ENCODE results near the gene SLC30A2.
A peak's percentile ranks its signal among the peaks of the same experiment; 100 is the strongest.

Gene SLC30A2

DNA sequence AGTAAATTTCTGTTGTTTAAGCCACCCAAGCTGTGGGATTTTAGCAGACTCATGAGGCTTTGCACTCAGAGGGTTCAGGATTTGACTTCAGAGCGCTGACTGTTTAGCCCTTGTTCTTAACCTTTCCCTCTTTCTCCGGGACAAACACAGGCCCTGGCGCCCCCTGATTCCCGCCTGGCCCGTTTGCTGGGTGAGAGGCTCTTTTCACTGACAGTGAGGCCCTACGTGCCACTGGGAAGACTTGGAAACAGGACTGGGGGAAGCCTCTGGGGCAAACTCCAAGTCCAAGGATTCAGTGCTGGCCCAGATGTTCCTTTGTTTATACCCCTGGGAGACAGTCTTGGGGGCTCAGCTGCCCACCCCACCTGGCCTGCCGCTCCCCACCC lies 33.3 kb upstream of the SLC30A2 start:
- TF ChIP-seq, protein P1, sequence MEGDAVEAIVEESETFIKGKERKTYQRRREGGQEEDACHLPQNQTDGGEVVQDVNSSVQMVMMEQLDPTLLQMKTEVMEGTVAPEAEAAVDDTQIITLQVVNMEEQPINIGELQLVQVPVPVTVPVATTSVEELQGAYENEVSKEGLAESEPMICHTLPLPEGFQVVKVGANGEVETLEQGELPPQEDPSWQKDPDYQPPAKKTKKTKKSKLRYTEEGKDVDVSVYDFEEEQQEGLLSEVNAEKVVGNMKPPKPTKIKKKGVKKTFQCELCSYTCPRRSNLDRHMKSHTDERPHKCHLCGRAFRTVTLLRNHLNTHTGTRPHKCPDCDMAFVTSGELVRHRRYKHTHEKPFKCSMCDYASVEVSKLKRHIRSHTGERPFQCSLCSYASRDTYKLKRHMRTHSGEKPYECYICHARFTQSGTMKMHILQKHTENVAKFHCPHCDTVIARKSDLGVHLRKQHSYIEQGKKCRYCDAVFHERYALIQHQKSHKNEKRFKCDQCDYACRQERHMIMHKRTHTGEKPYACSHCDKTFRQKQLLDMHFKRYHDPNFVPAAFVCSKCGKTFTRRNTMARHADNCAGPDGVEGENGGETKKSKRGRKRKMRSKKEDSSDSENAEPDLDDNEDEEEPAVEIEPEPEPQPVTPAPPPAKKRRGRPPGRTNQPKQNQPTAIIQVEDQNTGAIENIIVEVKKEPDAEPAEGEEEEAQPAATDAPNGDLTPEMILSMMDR (IDR thresholded peaks at IDR 0.05; ENCODE audit: insufficient read depth, low read depth, low read length, missing control alignments) = no peak
- no peak overlapping the region for H3K4me3 ChIP-seq (ENCODE audit: low read length)
- DNase-seq (ENCODE audit: low read depth) = no peak

DNA sequence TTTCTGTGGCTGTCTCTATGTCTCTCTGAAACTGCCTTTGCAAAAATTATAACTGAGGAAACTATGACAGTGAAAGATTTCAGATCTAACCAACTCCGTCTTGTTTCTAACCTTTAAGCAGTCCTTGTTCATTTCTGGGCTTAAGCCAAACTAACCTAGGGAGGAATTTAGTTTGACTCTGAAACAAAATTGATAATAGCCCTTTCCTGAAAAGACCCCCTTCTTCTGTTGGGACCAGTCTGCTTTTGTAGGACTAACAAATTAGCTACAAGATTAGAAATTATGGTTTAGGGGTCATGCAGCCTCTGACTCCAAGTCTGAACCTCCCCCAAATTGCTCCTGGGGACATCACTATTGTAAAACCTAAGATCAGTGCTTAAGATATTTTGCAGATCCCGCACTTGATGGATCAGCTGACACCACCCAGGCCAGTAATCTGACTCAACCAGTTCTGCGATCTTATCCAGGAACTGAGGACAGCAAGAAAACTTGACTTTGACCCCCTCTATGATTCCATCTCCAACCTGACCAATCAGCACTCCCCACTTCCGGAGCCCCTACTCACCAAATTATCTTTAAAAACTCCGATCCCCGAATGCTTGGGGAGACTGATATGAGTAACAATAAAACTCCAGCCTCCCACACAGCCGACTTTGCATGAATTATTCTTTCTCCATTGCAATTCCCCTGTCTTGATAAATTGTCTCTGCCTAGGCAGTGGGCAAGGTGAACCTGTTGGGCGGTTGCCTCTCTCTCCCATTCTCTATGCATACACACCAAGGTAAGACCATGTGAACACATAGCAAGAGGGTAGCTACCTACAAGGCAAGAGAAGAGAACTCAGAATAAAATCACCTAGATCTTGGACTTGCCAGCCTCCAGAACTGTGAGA lies 32.6 kb upstream of the SLC30A2 start:
- DNase-seq (ENCODE audit: low read depth) = peak; percentile 49
- H3K4me3 ChIP-seq (ENCODE audit: low read length) = no peak overlapping the region
- TF ChIP-seq, protein P1 (IDR thresholded peaks at IDR 0.05; ENCODE audit: insufficient read depth, low read depth, low read length, missing control alignments) = no peak

DNA sequence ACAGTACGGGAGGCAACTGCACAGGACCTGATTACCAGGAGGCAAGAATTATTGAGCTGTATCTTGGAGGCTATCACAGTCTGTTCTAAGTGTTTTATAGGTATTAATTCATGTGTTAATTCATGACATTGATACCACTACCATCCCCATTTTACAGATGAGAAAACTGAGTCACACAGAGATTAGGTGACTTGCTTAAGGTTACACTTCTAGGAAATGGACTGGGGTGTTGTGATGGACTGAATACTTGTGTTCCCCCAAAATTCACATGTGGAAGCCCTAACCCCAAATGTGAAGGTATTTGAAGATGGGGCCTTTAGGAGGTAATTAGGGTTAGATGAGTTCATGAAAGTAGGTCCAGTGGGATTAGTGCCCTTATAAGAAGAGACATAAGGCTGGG lies 31.6 kb upstream of the SLC30A2 start:
- no peak for DNase-seq (ENCODE audit: low read depth)
- TF ChIP-seq, protein P1 (IDR thresholded peaks at IDR 0.05; ENCODE audit: insufficient read depth, low read depth, low read length, missing control alignments) = no peak
- no peak overlapping the region for H3K4me3 ChIP-seq (ENCODE audit: low read length)

DNA sequence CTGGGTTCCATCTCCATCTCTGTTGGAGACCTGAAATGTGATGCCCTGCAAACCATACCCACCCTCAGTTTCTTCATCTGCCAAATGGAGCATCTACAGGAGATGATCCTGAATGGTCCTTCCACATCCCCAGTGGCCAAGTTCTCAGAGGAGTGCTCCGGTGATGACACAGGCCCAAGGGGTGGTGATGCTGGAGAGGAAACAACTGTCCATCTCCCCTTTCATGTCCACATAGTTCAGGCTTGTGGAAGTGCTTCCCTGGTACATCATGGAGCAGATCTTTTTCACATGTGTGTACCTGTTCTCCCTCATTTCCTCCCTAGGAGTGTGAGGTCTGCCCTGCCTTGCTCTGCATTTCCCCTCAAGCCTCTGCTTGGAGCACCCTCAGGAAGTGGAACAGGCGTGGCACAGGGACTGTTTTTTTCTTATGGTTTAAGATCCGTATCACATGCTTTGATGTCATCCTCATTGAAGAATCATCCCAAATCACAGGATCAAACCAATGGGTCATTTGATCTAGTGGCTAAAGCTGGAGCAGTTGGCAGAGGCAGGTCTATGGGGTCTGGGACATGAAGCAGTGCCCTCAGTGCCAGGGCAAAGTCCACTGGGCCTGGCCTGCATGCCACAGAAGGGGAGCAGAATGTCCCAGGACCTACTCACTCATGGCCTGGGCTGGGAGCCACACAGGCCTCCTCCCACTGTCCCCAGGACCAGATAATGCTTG lies 29.7 kb upstream of the SLC30A2 start:
- TF ChIP-seq, protein P1 (IDR thresholded peaks at IDR 0.05; ENCODE audit: insufficient read depth, low read depth, low read length, missing control alignments) = no peak
- no peak overlapping the region for H3K4me3 ChIP-seq (ENCODE audit: low read length)
- no peak for DNase-seq (ENCODE audit: low read depth)

DNA sequence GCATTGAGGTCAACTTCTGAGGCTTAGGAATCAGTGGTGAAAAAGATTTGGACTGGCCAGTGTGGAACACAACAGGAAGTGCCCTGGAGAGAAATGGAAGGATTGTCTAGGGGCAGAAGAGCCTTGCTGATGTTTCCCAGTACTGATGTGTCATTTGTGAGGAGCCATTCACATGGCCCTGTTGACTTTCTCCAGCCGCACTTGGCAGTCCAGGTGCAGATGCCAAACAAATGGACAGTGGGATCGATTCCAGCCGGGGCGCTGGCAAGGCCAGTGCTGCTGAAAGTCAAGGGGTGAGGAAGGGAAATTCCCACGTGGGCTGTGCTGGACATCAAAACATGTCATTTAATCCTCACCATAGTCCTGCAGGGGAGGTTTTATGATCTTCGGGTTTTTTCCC lies 26.4 kb upstream of the SLC30A2 start:
- no peak for DNase-seq (ENCODE audit: low read depth)
- H3K4me3 ChIP-seq (ENCODE audit: low read length) = no peak overlapping the region
- TF ChIP-seq, protein P1 (IDR thresholded peaks at IDR 0.05; ENCODE audit: insufficient read depth, low read depth, low read length, missing control alignments) = no peak

DNA sequence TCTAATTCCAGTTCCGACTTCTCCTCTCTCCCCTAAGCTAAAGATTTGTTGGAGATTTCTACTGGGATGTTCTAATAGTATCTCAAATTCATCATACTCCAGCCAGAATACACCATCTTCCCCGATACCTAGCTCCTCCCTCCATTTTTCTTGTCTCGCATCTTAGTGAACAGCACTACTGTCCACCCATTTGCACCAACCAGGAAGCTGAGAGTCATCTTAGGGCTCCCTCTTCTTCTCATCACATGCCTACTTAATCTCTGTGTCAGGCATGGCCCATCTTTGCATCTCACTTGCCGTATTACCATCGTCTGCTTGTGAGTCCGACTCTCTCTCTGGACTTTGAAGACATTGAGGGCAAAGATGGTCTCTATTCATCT lies 25.0 kb upstream of the SLC30A2 start:
- no peak for DNase-seq (ENCODE audit: low read depth)
- TF ChIP-seq, protein P1 (IDR thresholded peaks at IDR 0.05; ENCODE audit: insufficient read depth, low read depth, low read length, missing control alignments) = no peak
- no peak overlapping the region for H3K4me3 ChIP-seq (ENCODE audit: low read length)
